CD4-positive, alpha-beta T cell (primary cell): Measurements from ENCODE around the gene GCK. TPM values are rescaled to one million over a fixed set of nuclear protein-coding genes. Genes with fewer than 3 reads are reported as not detected.

Source experiments
- ATAC-seq: fragments of 200-7000 bp; cut with Tn5 transposase; one replicate; pipeline ENCODE4 v1.10.0; 2022; ENCODE audit warnings: mild to moderate bottlenecking; ENCODE audit not compliant: poor library complexity
- CTCF ChIA-PET: fragments of 350-600 bp; sonication (Branson Sonifier 250); formaldehyde crosslinking; loops from one replicate; lab custom pipeline; 2021; ENCODE audit warnings: antibody characterized with exemption, inconsistent platforms; lab: Charles Lee
- POLR2A ChIA-PET: fragments of 350-600 bp; sonication (Branson Sonifier 250); formaldehyde crosslinking; loops from one replicate; lab custom pipeline; 2021; ENCODE audit warnings: antibody characterized with exemption, inconsistent platforms; lab: Charles Lee
- DNase-seq, 14 experiments: peaks; one replicate each; pipeline ENCODE4 v3.0.0-alpha.2; 2013 to 2020; ENCODE audit warnings: mixed read lengths in 2 of 14
- H3K27ac ChIP-seq, 2 donors: one replicate each; pipeline versions ENCODE4 v1.5.1 to v1.7.0; 2013; ENCODE audit warnings: low read length in 2 of 2, low read depth in 1 of 2, mild to moderate bottlenecking in 1 of 2
- H3K27me3 ChIP-seq, 2 experiments: 1 replicate in 1 of 2; 2 replicates in 1 of 2; pipeline versions ENCODE4 v1.6.1 to v1.7.0; 2013; ENCODE audit warnings: low read length in 2 of 2, control low read depth in 1 of 2, mild to moderate bottlenecking in 1 of 2, moderate library complexity in 1 of 2; ENCODE audit not compliant: insufficient read depth in 2 of 2, control insufficient read depth in 1 of 2
- H3K36me3 ChIP-seq: one replicate; pipeline ENCODE4 v1.6.1; 2013; ENCODE audit warnings: low read length, control low read depth; ENCODE audit not compliant: insufficient read depth
- H3K4me1 ChIP-seq: one replicate; pipeline ENCODE4 v1.6.1; 2013; ENCODE audit warnings: low read length, control low read depth; ENCODE audit not compliant: insufficient read depth
- H3K4me3 ChIP-seq: one replicate; pipeline ENCODE4 v1.5.1; 2013; ENCODE audit warnings: mild to moderate bottlenecking, low read length, moderate library complexity
- H3K9me3 ChIP-seq, 2 experiments: 1 replicate in 1 of 2; 2 replicates in 1 of 2; pipeline versions ENCODE4 v1.6.1 to v1.7.0; 2013; ENCODE audit warnings: low read length in 2 of 2, mild to moderate bottlenecking in 2 of 2, control low read depth in 1 of 2, moderate library complexity in 1 of 2; ENCODE audit not compliant: control insufficient read depth in 1 of 2, insufficient read depth in 1 of 2
- H3K27ac Mint-ChIP-seq: one replicate; pipeline ENCODE4 v1.8.0; 2020; ENCODE audit warnings: mixed read lengths
- H3K27me3 Mint-ChIP-seq: one replicate; pipeline ENCODE4 v1.8.0; 2021; ENCODE audit warnings: mixed read lengths
- H3K36me3 Mint-ChIP-seq: one replicate; pipeline ENCODE4 v1.8.0; 2021; ENCODE audit warnings: low read depth, mixed read lengths
- H3K4me1 Mint-ChIP-seq: one replicate; pipeline ENCODE4 v1.8.0; 2021; ENCODE audit warnings: low read depth, mixed read lengths
- H3K4me3 Mint-ChIP-seq: one replicate; pipeline ENCODE4 v1.8.0; 2020; ENCODE audit warnings: mild to moderate bottlenecking, mixed read lengths
- H3K9me3 Mint-ChIP-seq: one replicate; pipeline ENCODE4 v1.8.0; 2020; ENCODE audit warnings: mixed read lengths
- intact Hi-C, 2 experiments: fragments of 100-400 bp; cut with DNase I in 1 of 2; cut with micrococcal nuclease in 1 of 2; formaldehyde crosslinking; loops; one replicate each; pipeline versions ENCODE4 v1.15.1 to v1.9.0; 2023 to 2025; cut with DNase I, micrococcal nuclease
- total RNA-seq, 174 experiments: library from RNA in 2 of 174; stranded (reverse) in 2 of 174; gene quantifications; one replicate each; pipeline ENCODE4 v1.2.3 and lab custom pipeline; 2021 to 2026
- TF ChIP-seq, protein P1 (sequence below): fragments of 200-600 bp; IDR thresholded peaks from one replicate; pipeline ENCODE4 v1.8.0; 2022; ENCODE audit warnings: antibody characterized with exemption, mild to moderate bottlenecking

Gene GCK
- total RNA-seq, 2 experiments from 2014 or later = 0.47 to 0.71 TPM

DNA sequence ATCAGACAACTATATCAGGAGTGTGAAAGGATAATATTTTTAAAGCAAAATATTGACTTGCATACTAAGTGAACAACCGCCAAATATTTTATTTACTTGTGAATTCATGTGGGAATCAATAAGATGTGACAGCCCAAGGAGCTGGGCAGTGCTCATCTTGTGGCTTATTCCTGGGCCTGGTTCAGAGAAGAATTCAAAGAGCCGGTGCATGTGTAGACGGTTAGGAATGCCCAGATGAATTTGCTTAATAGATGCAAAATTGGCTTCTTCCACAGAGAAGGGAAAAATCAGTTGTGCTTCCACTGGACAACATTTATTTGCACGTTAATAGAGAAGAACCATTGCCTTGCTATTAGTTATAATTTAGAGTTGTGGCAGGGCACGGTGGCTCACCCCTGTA lies 52.5 kb downstream of the GCK start:
- ATAC-seq (no peak), DNase-seq (no peak)
- no peaks in the 10 kb centered on the region for H3K4me1 ChIP-seq
- Mint-ChIP-seq H3K27me3 (no peaks in the 10 kb centered on the region), H3K36me3 (no peaks in the 10 kb centered on the region), H3K4me1 (no peaks in the 10 kb centered on the region), H3K9me3 (no peaks in the 10 kb centered on the region), H3K27ac (no peak overlapping the region), H3K4me3 (no peak overlapping the region)
- no peak overlapping the region for H3K4me3 ChIP-seq
- CTCF ChIA-PET = interaction anchor here (1.4 kb wide), 1 partner anchor 12 kb away, joined by 4 read pairs; no protein-coding TSS in a partner anchor
- H3K36me3 ChIP-seq = no peaks in the 10 kb centered on the region
- no peaks in the 10 kb centered on the region for H3K9me3 ChIP-seq
- TF ChIP-seq, protein P1, sequence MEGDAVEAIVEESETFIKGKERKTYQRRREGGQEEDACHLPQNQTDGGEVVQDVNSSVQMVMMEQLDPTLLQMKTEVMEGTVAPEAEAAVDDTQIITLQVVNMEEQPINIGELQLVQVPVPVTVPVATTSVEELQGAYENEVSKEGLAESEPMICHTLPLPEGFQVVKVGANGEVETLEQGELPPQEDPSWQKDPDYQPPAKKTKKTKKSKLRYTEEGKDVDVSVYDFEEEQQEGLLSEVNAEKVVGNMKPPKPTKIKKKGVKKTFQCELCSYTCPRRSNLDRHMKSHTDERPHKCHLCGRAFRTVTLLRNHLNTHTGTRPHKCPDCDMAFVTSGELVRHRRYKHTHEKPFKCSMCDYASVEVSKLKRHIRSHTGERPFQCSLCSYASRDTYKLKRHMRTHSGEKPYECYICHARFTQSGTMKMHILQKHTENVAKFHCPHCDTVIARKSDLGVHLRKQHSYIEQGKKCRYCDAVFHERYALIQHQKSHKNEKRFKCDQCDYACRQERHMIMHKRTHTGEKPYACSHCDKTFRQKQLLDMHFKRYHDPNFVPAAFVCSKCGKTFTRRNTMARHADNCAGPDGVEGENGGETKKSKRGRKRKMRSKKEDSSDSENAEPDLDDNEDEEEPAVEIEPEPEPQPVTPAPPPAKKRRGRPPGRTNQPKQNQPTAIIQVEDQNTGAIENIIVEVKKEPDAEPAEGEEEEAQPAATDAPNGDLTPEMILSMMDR = no peak
- no peak overlapping the region for H3K27ac ChIP-seq
- no peaks in the 10 kb centered on the region for H3K27me3 ChIP-seq
- intact Hi-C loops = no loop called here
- POLR2A ChIA-PET = no interaction called here

DNA sequence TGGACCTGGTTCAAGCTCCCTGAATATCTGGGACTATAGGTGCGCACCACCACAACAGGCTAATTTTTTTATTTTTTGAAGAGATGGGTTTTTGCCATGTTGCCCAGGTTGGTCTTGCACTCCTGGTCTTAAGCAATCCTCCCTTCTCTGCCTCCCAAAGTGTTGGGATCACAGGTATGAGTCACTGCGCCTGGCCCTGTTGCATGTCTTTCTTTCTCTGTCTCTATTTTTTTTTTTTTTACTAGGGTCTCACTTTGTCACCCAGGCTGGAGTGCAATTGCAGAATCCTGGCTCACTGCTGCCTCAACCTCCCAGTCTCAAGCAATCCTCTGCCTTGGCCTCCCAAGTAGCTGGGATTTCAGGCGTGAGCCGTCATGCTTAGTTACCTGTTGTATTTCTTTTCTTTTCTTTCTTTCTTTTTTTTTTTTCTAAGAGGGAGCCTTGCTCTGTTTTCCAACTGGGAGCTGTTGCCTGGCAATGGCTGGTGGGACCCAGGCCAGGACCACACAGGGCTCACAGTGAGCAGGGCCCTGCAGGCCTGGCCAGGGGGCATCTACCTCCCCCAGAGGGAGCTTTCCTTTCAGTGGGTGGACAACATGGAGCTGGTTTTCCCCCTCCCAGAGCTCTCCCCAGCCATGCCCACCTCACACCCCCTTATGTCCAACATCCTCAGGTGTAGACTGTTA lies 54.2 kb downstream of the GCK start:
- intact Hi-C loops = no loop called here
- POLR2A ChIA-PET = no interaction called here

DNA sequence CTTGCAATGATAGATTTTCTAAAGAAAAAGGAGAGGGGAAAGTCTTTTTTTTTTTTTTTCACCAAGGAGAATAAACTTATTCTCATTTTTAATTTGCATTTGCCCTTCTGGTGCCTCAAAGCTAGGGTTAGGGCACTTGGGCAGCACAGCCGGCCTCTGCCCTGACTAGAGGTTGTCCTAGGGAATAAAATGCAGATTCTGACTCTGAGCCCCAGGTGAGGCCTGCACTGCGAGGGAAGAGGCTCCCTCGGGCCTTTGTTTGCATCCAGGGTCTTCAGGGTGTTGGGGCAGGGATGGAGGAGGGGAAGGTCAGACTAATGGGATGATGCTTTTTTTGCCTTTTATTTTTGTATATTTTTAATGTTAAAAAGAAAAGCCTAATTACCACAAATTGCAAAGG lies 55.9 kb downstream of the GCK start:
- no peaks in the 10 kb centered on the region for H3K27me3 Mint-ChIP-seq
- DNase-seq (no peak), ATAC-seq (no peak)
- Histone ChIP-seq H3K27ac (no peak overlapping the region), H3K4me3 (no peak overlapping the region), H3K4me1 (no peaks in the 10 kb centered on the region), H3K9me3 (no peaks in the 10 kb centered on the region), H3K36me3 (no peaks in the 10 kb centered on the region), H3K27me3 (no peaks in the 10 kb centered on the region)
- POLR2A ChIA-PET = no interaction called here
- H3K4me1 Mint-ChIP-seq = no peaks in the 10 kb centered on the region
- TF ChIP-seq, protein P1 = no peak
- intact Hi-C loops = no loop called here
- CTCF ChIA-PET = no interaction called here
- no peaks in the 10 kb centered on the region for H3K9me3 Mint-ChIP-seq
- H3K36me3 Mint-ChIP-seq = no peaks in the 10 kb centered on the region
- no peak overlapping the region for H3K4me3 Mint-ChIP-seq
- no peak overlapping the region for H3K27ac Mint-ChIP-seq

More for the DNA sequence above, 54.2 kb downstream of the GCK start:
- Histone ChIP-seq H3K36me3 (no peaks in the 10 kb centered on the region), H3K27me3 (no peaks in the 10 kb centered on the region), H3K4me3 (no peak overlapping the region), H3K27ac (no peak overlapping the region), H3K9me3 (no peaks in the 10 kb centered on the region), H3K4me1 (no peaks in the 10 kb centered on the region)
- TF ChIP-seq, protein P1 = no peak
- Mint-ChIP-seq H3K4me1 (no peaks in the 10 kb centered on the region), H3K36me3 (no peaks in the 10 kb centered on the region), H3K27ac (no peak overlapping the region), H3K27me3 (no peaks in the 10 kb centered on the region), H3K9me3 (no peaks in the 10 kb centered on the region), H3K4me3 (no peak overlapping the region)
- ATAC-seq = no peak
- DNase-seq = no peak
- CTCF ChIA-PET = no interaction called here
